ENCODE results near the gene DHPS.
"Not testable (repeated sequence)": the region's sequence is repeated elsewhere in the genome, so short reads cannot be mapped to it uniquely, and the experiment has no call there.

DHPS gene

GRCh38 chr19:12670159-12670928 lies 11.3 kb downstream of the DHPS start:
- DNase-seq: no peak

GRCh38 chr19:12669270-12670158 lies 12.2 kb downstream of the DHPS start:
- peak; percentile 64 for DNase-seq

GRCh38 chr19:12668932-12669269 lies 12.8 kb downstream of the DHPS start:
- no peak for DNase-seq

- DNase-seq: no peak
Measured at GRCh38 chr19:12668346-12668745, 13.3 kb downstream of the DHPS start.

GRCh38 chr19:12667731-12668302 lies 13.9 kb downstream of the DHPS start:
- no peak for DNase-seq

- peak; percentile 45 for DNase-seq
Measured at GRCh38 chr19:12666265-12667048, 15.2 kb downstream of the DHPS start, which contains the start of the genes MAN2B1 and WDR83. TSS of gene MAN2B1 (minus strand) at chr19:12666742. CDS start at chr19:12666701, 41 bp downstream. TSS of gene WDR83 (plus strand) at chr19:12666807. CDS start at chr19:12669791, 2,984 bp downstream.

GRCh38 chr19:12665671-12666264 lies 15.9 kb downstream of the DHPS start:
- no peak for DNase-seq

GRCh38 chr19:12665281-12665573 lies 16.5 kb downstream of the DHPS start:
- DNase-seq: no peak

GRCh38 chr19:12664406-12665280 lies 17.0 kb downstream of the DHPS start:
- no peak for DNase-seq

- no peak for DNase-seq
Measured at GRCh38 chr19:12660980-12661379, 20.7 kb downstream of the DHPS start.

GRCh38 chr19:12657966-12658365 lies 23.7 kb downstream of the DHPS start:
- DNase-seq: no peak

GRCh38 chr19:12656899-12657571 lies 24.6 kb downstream of the DHPS start:
- no peak for DNase-seq

GRCh38 chr19:12655546-12655945 lies 26.1 kb downstream of the DHPS start:
- DNase-seq: no peak

GRCh38 chr19:12652219-12652618 lies 29.5 kb downstream of the DHPS start:
- no peak for DNase-seq

GRCh38 chr19:12649941-12650340 lies 31.7 kb downstream of the DHPS start:
- no peak for DNase-seq

GRCh38 chr19:12648088-12648487 lies 33.6 kb downstream of the DHPS start:
- no peak for DNase-seq

- no peak for DNase-seq
Measured at GRCh38 chr19:12647490-12648071, 34.1 kb downstream of the DHPS start.

GRCh38 chr19:12647047-12647446 lies 34.6 kb downstream of the DHPS start:
- no peak for DNase-seq

GRCh38 chr19:12646551-12646950 lies 35.1 kb downstream of the DHPS start:
- no peak for DNase-seq

- DNase-seq: not testable (repeated sequence)
Measured at GRCh38 chr19:12643716-12644115, 38.0 kb downstream of the DHPS start.

GRCh38 chr19:12642506-12642905 lies 39.2 kb downstream of the DHPS start:
- no peak for DNase-seq

Measured in NCI-H2107 (cell line).